Globus pallidus (tissue), 1 donor: ENCODE results near the gene PSMD3.
"Not testable (repeated sequence)": the region's sequence is repeated elsewhere in the genome, so short reads cannot be mapped to it uniquely, and the experiment has no call there.

Experiments
- DNase-seq: peaks from one replicate; pipeline ENCODE4 v3.0.0-alpha.2; 2015; ENCODE audit warnings: low spot score

The PSMD3 gene

DNA sequence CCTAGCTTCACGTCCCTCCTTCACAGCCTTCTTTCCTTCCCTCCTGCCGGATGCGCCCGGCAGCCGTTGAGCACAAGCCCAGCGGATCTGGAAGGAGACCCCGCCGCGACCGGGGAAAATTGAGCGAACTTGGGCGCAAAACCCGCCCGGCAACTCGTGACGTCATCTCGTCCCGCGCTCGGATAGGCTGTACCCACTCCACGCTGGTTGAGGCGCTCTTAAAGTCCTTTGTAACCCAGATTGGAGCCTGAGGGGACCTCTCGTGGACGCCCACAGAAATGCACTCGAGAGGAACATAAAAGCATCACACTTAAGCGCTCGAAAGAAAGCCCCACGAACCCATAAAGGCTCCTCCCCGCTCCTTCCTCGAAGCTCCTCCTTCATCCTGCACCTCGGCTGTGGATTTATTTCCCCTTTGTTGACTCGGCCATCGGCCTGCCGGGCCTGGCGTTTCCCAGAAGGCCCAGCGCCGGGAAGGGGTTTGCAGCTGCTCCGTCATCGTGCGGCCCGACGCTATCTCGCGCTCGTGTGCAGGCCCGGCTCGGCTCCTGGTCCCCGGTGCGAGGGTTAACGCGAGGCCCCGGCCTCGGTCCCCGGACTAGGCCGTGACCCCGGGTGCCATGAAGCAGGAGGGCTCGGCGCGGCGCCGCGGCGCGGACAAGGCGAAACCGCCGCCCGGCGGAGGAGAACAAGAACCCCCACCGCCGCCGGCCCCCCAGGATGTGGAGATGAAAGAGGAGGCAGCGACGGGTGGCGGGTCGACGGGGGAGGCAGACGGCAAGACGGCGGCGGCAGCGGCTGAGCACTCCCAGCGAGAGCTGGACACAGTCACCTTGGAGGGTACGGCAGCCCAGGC lies at the start of gene PSMD3:
TSS of gene PSMD3 (plus strand) at position 457 of the 856 bp plus-strand sequence. CDS start at position 621, 164 bp downstream.
- DNase-seq, result peak; percentile 100

DNA sequence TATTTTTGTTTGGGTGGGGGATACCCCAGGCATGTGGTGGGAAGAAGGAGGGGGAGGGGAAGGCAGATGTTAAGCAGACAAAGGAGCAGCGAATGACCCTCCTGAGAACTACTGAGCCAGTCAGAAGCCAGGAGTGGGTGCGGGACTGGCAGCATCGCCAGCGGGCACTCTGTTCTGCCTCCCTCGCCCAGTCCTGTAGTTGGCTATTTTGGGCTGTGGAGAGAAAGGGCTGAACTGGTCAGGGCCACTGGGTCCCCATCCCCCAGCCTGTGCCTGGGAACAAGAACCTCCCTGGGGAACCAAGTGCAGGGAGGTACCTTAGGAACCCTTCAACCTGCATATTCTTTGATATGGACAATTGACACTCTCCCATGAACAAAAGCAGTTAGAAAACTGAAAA lies 46.7 kb upstream of the PSMD3 start:
- no peak for DNase-seq

DNA sequence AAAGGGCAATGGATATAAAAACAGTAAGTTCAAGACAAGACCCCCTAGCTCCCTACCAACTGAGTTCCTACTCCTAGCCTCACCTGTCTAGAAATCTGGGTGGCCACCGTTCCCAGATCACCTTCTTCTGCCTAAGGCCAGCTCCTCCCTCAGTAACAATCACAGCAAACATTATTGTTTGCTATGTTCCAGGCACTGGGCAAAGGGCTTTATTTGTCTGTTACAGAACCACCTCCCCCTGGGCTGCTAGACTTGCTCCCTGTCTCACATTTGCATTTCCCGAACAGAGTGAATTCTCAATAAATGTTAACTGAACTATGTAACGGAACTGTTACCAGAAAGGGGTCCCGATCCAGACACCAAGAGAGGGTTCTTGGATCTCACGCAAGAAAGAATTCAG lies 46.3 kb upstream of the PSMD3 start:
- DNase-seq, result no peak

DNA sequence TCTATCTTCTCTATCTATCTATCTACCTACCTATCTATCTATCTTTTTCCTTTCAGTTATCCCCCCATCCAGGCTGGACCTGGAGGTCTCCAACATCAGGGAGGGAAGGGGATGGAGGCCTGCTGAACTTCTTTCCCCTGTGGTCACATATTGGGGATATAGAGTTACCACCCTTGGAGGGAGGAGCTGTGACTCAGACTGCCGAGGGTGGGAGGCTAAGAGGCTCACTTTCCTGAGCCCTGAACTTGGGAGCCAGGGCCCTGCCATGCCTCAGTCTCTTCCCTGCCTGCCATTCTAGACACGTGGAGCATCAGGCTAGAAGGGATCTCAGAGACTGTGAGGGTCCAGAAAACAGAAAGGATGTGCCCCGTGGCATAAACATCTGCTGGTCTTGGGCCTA lies 44.7 kb upstream of the PSMD3 start:
- DNase-seq, result no peak

DNA sequence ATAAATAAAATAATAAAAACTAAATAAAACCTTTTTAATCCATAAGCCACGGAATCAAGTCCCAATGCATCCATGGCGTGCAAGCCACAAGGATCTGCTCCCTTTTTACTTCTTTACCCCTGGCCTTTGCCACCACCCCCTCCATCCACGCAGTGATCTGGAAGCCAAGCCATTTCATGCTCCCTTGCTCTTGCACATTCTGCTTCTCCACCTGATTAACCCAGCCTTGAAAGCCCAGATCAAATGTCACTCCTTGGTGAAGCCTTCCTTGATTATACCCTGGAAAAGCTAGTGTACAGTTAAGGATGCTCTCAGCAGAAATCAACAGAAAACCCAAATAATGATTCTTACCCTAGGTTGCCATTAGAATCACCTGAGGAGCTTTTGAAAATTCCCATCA lies 43.2 kb upstream of the PSMD3 start:
- no peak for DNase-seq

DNA sequence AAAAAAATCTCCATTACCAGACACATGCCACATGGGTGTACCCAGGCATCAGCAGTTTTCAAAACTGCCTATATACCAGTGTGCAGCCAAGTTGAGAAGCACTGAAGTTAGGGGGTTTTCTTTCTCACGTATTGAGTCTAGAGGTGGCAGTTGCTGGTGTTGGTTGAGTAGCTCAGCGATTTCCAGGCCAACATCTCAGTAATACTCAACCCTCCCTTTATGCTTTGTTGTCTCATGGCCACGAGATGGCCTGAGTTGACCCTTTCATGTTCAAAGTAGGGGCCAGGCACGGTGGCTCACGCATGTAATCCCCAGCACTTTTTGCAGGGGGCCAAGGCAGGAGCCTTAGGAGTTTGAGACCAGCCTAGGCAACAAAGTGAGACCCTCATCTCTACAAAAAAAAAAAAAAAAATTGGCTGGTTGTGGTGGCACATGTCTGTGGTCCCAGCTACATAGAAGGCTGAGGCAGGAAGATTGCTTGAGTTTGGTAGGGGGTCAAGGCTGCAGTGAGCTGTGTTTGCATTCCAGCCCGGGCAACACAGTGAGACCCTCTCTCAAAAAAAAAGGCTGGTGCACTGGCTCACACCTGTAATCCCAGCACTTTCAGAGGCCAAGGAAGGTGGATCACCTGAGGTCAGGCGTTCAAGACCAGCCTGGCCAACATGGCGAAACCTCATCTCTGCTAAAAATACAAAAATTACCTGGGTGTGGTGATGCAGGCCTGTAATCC lies 42.3 kb upstream of the PSMD3 start:
- DNase-seq, result no peak

DNA sequence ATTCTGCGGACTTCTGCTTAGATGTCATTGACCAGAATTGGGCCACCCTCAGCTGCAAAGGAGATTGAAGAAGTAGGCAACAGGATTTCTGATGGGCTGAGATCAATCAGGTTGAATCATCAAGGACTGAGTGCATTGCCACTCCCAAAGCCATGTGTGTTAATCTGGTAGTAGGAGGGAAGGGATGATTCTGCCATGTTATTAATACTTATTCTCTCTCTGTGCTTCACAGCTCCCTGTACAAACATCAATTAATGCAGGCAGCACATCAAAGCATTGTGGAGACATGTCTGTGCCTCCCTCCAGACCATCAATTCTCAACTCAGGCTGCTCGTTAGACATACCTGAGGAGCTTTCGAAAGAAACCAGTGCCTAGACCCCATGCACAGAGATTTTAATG lies 41.5 kb upstream of the PSMD3 start:
- DNase-seq, result no peak

DNA sequence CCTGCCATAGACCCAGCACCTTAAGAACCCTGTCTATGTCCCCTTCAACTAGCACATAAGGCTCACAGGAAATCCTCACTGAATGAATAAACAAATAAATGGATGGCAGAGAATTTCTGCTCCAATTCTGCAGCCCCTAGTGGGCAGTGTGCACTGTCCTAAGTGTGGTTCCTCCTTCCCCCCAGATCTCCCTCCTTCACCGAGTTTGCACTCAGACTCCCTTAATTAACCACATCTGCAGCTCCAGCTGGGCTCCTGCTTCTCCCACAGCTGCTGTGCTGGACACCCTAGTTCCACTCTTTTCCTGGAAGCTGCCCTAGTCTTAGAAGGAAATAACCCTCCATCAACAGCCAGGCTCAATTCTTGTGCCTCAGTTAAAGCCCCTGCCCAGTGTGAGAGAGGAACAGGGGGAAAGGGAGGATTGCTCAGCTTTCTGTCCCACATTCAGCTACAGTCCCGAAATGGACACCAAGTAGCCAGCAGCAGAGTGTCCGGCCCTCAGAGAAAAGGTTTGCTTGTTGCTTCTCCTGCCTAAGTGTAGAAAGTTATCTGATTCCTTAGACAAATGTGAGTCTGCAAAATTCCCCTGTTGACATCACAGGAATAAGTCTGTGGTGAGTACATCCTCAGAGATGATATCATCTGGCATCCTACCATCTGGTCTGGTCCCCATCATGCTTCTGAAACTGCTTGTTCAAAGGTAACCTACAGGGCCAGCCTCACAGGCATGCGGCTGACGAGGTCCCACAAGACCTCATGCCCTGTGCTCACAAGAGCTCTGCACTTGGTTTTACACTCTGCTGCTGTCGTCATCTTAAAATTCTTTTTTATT lies 40.8 kb upstream of the PSMD3 start:
- DNase-seq, result no peak

DNA sequence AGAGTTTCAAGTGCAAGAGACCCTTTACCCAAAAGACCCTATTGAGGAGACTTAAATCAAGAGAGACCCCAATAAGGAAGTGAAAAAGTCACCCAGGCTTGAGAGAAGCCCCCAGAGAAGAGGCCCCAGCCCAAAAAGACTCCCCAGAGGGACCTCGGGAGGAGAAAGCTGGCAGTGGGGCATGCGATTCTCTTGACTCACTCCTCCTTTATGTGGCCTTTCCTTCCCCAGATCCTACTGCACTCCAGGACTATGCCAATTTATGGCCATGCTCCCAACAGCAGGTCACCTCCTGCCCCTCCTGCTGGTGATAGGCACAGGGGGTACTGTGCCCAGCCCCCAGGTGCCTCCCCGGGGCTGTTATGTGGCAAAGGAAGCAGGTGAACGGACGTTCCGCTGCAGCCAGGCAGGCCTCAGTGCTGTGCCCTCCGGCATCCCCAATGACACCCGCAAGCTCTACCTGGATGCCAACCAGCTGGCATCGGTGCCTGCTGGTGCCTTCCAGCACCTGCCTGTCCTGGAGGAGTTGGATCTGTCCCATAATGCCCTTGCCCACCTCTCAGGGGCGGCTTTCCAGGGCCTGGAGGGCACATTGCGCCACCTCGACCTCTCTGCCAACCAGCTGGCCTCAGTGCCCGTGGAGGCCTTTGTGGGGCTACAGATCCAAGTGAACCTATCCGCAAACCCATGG lies 36.8 kb upstream of the PSMD3 start:
- no peak for DNase-seq

DNA sequence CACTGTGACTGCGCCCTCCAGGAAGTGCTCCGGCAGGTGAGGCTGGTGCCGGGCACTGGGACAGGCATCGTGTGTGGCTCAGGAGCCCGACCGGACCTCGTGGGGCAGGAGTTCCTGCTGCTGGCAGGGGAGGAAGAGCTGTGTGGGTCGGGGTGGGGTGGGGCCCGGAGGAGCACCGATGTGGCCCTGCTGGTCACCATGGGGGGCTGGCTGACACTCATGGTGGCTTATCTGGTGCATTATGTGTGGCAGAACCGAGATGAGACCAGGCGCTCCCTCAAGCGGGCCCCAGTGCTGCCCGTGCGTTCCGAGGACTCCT lies 36.3 kb upstream of the PSMD3 start:
- DNase-seq, result no peak

DNA sequence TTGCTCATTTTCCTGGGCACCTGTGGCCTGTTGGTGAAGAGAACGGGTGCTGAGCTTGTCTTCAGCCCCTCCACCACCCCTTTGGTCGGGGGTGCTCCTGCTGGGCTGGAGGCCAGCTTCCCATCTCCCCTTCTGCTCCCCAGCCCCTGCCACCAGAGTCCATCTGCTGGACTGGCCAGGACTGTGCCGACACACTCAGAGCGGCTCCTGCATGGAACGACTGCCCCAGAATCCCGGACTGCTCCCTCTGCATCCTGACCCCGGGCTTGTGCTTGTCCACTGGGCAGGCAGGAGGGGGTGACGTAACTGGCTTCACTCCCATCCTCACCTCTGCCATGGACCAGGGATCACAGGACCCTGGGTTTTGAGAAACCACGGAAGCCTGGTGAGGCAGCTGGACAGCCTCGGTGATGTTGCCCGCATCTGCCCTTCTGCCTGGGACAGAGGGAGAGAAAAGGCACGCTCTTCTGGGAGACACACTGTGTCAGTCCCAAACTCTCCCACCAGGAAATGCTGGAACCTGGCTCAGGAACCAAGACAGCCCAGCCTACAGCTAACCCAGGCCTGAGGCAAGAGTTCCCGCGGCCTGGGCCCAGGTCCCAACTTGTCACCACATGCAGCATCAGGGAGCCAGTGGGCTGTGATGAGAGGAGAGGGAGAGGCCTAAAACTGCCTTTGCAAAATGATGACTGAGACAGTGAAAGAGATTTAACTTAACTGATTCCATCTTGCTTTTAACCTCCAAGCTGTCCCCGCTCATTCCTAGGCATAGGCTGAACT lies 33.9 kb upstream of the PSMD3 start:
- DNase-seq, result no peak

DNA sequence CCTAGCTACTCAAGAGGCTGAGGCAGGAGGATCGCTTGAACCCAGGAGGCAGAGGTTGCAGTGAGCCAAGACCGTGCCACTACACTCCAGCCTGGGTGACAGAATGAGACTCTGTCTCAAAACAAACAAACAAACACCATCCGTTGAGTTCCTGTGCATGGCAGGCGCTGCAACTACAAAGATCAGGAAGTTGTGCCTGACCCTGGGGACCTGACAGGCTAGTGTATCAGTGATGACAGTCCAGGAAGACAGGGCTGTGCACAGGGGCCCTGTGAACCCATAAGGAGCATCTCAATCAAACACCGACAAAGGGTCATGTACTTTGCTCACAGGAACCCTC lies 32.1 kb upstream of the PSMD3 start:
- not testable (repeated sequence) for DNase-seq

DNA sequence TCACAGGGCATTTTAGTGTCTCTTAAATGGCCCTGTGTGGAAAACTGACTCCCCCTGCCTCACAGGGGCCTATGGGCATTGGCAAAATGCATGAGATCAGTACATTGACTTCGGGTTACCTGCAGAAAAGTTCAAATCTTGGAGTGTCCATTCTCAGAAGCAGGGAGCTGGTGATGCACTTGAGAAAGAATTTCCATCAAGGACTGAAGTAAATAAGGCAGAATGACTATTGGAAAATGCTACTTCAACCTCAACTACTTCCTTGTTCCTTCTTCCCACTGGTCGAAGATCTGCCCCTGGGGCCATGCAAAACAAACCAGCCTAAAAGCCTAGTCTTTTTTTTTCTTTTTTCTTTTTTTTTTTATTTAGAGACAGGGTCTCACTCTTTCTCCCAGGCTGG lies 31.6 kb upstream of the PSMD3 start:
- no peak for DNase-seq

DNA sequence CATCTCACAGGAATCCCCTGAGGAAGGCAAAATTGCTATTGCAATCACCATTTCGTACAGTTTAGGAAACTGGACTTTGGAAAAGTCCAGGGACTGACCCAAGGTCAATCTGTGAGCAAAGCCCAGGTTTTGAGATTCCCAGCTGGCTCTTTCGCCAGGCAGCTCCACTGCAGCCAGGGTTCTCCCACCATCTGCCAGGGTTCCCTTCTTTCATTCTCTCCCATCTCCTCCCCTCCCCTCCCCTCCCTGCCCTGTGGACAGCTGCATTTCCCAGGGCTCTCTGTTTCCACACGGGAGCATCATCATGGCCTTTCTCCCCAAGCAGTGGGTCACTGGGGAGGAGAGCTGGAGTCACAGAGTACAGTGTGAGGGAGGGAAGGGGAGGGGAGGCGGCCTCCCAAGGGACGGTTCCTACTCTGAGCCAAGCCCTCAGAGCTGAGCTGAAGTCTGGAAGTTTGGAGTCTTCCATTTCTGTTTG lies 29.7 kb upstream of the PSMD3 start:
- DNase-seq, result no peak

DNA sequence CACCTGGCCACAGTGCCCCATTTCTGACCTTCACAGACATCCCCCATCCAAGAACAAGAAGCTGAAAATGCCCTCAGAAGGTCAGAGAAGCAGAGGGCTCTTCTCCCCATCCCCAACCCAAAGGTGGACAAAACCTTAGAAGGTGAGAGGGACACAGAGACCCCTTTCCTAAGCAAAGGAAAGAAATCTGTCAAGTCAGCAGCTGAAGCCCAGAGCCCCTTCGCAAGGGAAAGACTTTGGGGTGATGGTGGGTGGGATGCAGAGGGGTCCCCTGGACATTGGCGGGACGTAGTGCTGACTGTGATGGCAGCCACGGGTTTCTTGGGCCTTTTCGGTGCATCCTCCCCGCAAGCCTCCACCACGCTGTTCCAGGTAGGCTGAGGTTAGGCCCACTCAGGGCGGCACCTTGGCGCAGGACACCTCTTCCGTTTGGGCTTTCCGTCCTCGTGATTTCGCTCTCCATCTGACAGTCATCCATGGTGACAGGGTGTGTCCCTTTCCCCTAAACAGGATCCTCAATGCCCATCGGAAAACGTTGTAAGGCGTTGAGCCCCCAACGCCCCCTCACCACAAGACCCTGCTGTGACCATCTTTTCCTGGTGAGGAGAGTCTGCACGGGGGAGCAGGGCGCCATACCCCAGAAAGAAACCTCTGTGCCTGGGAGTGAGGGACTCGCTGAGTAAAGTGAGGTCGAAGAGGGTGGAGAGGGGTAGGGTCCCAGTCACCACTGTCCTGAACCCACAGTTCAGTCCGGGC lies 28.5 kb upstream of the PSMD3 start:
- DNase-seq, result no peak

DNA sequence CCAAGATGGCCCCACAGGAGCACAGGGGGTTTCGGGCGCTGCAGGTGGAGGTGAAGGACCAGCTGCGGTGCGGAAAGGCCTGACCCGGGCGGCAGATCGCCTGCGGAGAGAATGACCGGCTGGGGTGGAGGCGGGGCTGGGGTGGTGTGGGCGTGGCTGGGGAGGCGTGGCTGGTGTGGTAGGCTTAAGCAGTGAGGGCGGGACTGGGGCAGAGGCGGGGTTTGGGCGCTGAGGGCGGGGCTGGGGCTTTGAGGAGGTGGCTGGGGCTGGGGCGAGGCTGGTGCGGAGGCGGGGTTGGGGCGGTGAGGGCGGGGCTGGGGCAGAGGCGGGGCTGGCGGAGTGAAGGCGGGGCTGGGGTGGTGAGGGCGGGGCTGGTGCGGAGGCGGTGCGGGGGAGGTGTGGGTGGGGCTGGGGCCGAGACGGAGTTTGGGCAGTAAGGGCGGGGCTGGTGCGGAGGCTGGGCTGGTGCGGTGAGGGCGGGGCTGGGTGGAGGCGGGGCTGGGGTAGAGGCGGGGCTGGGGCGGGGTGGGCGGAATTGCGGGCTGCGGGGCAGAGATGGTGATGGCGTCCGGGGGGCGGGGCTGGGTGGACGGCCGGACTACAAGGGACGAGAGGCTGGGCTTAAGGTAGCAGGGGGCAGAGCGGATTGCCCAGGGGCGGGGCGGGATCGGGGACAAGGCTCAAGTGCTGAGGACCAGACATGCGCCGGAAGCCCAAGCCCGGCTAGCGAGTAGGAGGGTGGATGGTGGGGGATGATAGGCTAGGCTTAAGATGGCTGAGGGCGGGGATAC lies 27.7 kb upstream of the PSMD3 start:
- DNase-seq, result peak; percentile 97

DNA sequence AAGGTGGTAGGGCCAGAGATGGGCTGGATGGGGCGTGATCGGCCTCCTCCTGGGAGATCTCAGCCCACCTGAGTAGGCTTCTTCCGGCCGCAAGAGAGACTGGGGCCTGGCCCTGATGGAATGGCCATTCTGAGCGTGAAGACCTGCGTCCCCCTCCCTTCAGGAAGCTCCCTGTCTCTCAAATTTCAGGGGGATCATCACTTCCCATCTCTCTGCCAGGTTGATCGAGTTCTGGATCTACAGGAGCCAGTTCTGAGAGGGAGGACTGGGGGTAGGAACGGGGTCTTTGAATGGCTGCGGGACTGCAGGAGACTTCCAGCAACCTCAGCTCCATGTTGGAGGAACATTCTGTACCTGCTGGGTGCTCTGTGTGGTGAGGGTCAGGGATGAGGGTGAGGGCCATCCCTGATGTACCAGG lies 27.1 kb upstream of the PSMD3 start:
- no peak for DNase-seq

DNA sequence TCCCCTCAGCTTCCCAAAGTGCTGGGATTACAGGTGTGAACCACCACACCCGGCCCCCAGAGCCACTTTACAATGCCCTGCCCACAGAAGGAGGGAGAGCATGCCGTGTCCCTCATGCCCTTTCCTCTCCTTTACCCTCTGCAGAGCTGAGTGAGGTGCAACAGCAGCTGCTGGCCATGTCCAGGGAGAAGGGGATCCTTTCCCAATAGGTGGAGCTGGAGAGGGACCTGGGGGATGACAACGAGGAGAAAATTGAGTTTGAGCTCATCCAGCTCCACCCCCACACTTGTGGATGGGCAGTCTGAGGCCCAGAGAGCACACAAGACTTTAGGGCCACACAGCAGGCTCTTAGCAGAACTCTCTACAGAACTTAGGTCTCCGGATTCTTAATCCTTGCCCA lies 25.7 kb upstream of the PSMD3 start:
- DNase-seq, result no peak

DNA sequence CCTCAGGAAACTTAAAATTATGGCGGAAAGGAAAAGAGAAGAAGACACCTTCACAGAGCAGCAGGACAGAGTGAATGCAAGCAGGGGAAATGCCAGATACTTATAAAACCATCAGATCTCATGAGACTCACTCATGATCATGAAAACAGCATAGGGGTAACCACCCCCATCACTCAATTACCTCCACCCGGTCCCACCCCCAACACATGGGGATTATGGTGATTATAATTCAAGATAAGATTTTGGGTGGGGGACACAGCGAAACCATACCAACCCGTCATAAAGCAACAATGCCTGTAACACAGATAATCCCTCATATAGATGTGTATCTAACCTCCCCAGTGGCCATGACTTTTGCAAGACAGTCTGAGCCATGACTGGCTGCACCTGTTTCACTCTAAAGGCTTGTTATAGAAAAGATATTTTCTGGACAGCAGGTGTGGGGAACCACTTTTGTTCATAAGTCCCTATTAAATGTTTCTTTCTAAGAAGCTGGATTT lies 24.8 kb upstream of the PSMD3 start:
- no peak for DNase-seq
